Endodermal cell (in vitro differentiated cells): ENCODE results near the gene SLC16A9. TPM values are rescaled to one million over a fixed set of nuclear protein-coding genes. Genes with fewer than 3 reads are reported as not detected.
A peak's percentile ranks its signal among the peaks of the same experiment; 100 is the strongest.

Experiments
- DNase-seq: peaks from one replicate; pipeline ENCODE4 v3.0.0-alpha.2; 2017
- H3K27ac ChIP-seq: 2 replicates; pipeline ENCODE4 v1.5.1; 2013; ENCODE audit warnings: mild to moderate bottlenecking, low read depth, low read length, moderate library complexity
- H3K27me3 ChIP-seq: 2 replicates; pipeline ENCODE4 v1.6.1; 2013; ENCODE audit warnings: mild to moderate bottlenecking, low read length, moderate library complexity; ENCODE audit not compliant: insufficient read depth, control insufficient read depth, poor library complexity, severe bottlenecking
- H3K36me3 ChIP-seq: 2 replicates; pipeline ENCODE4 v1.7.0; 2013; ENCODE audit warnings: mild to moderate bottlenecking, low read length, moderate library complexity; ENCODE audit not compliant: control insufficient read depth, insufficient read depth
- H3K4me1 ChIP-seq: one replicate; pipeline ENCODE4 v1.7.0; 2013; ENCODE audit warnings: low read length; ENCODE audit not compliant: control insufficient read depth, insufficient read depth
- H3K4me3 ChIP-seq: 2 replicates; pipeline ENCODE4 v1.5.1; 2013; ENCODE audit warnings: mild to moderate bottlenecking, low read length, moderate library complexity
- H3K9ac ChIP-seq: 2 replicates; pipeline ENCODE4 v1.6.1; 2013; ENCODE audit warnings: mild to moderate bottlenecking, low read length, moderate library complexity; ENCODE audit not compliant: poor library complexity, severe bottlenecking; ENCODE audit errors: extremely low read depth
- H3K9me3 ChIP-seq: 2 replicates; pipeline ENCODE4 v1.6.1; 2013; ENCODE audit warnings: mild to moderate bottlenecking, low read length, moderate library complexity; ENCODE audit not compliant: control insufficient read depth
- H3K27ac Mint-ChIP-seq: 2 replicates; pipeline ENCODE4 v1.8.0; 2020; ENCODE audit warnings: mixed read lengths
- H3K27me3 Mint-ChIP-seq: 2 replicates; pipeline ENCODE4 v1.8.0; 2021; ENCODE audit warnings: mild to moderate bottlenecking, mixed read lengths; ENCODE audit not compliant: insufficient read depth
- H3K36me3 Mint-ChIP-seq: 2 replicates; pipeline ENCODE4 v1.8.0; 2020; ENCODE audit warnings: low read depth, mixed read lengths
- H3K4me1 Mint-ChIP-seq: 2 replicates; pipeline ENCODE4 v1.8.0; 2020; ENCODE audit warnings: mixed read lengths
- H3K4me3 Mint-ChIP-seq: 2 replicates; pipeline ENCODE4 v1.8.0; 2020; ENCODE audit warnings: mild to moderate bottlenecking, moderate library complexity, mixed read lengths
- H3K9me3 Mint-ChIP-seq: 2 replicates; pipeline ENCODE4 v1.8.0; 2020; ENCODE audit warnings: mild to moderate bottlenecking, mixed read lengths
- CTCF ChIP-seq: fragments of 200-600 bp; sonication (generic); conservative IDR thresholded peaks from 2 replicates; pipeline ENCODE4 v1.5.0; 2021; ENCODE audit warnings: antibody characterized with exemption, mild to moderate bottlenecking
- WGBS, 2 experiments: methylation state at CpG; one replicate each; pipeline versions ENCODE4 v1.1.5 to v1.1.7; 2013; ENCODE audit warnings: missing lambda C conversion rate in 2 of 2, mixed read lengths in 1 of 2; ENCODE audit not compliant: insufficient coverage in 1 of 2, insufficient read length in 1 of 2; 5-methylcytosine and 5-hydroxymethylcytosine counted together
- total RNA-seq, 2 donors: library from RNA; stranded (reverse); fragmentation: NEBNext Ultra II Directional in 1 of 2; extraction: Animal tissue kit (Norgen Biotek cat#: 25700) in 1 of 2; gene quantifications; 2 replicates in 1 of 2; 3 replicates in 1 of 2; pipeline ENCODE4 v1.2.1, GENCODE V29; 2021

Gene SLC16A9
- total RNA-seq, 2 donors from 2014 or later, result 4.9 to 19.3 TPM

GRCh38 chr10:59704630-59705029 is 5.0 kb downstream of the SLC16A9 start:
- Histone ChIP-seq H3K9me3 (no peaks in the 10 kb centered on the region), H3K4me1 (peaks cover 9% of the 10 kb centered on the region), H3K27ac (no peak overlapping the region), H3K27me3 (peaks cover 11% of the 10 kb centered on the region), H3K9ac (no peak overlapping the region), H3K4me3 (no peak overlapping the region), H3K36me3 (no peaks in the 10 kb centered on the region)
- no peak for TF ChIP-seq CTCF
- no peak overlapping the region for H3K4me3 Mint-ChIP-seq
- H3K4me1 Mint-ChIP-seq, result peaks cover 19% of the 10 kb centered on the region
- H3K9me3 Mint-ChIP-seq, result no peaks in the 10 kb centered on the region
- peaks cover 3% of the 10 kb centered on the region for H3K36me3 Mint-ChIP-seq
- no peak overlapping the region for H3K27ac Mint-ChIP-seq
- WGBS, 2 experiments, result 100% methylated on average over 2 of the region's 2 CpGs
- DNase-seq, result no peak
- peaks cover 26% of the 10 kb centered on the region for H3K27me3 Mint-ChIP-seq

GRCh38 chr10:59702347-59702746 is 7.3 kb downstream of the SLC16A9 start:
- no peak for TF ChIP-seq CTCF
- peaks cover 3% of the 10 kb centered on the region for H3K36me3 Mint-ChIP-seq

DNA sequence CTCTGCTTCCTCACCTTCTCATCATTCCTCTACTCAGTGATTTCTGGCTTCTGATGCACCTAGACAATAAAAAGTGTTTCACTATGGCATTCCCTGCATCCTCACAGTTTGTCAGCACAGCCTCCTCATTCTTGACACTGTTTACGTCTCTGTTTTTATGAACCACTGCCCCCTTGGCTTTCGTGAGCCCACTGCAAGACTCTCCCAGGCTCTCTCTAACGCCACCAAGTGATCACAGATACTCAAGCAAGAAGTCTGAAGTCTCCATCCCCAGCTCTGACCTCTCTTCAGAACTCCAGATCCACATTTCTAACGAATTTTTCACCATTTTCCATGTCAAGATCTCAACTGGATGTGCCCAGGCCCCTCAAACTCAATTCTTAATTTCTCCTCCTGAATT is 8.9 kb downstream of the SLC16A9 start:
- 64 to 65% methylated on average over 4 of the region's 4 CpGs for WGBS, 2 experiments
- H3K27me3 ChIP-seq, result no peaks in the 10 kb centered on the region
- H3K4me3 ChIP-seq, result no peak overlapping the region
- H3K4me1 ChIP-seq, result peaks cover 9% of the 10 kb centered on the region
- H3K36me3 ChIP-seq, result no peaks in the 10 kb centered on the region
- H3K27ac Mint-ChIP-seq, result no peak overlapping the region
- H3K4me3 Mint-ChIP-seq, result no peak overlapping the region
- no peaks in the 10 kb centered on the region for H3K9me3 Mint-ChIP-seq
- H3K4me1 Mint-ChIP-seq, result peaks cover 15% of the 10 kb centered on the region
- H3K9me3 ChIP-seq, result no peaks in the 10 kb centered on the region
- H3K27ac ChIP-seq, result no peak overlapping the region
- H3K9ac ChIP-seq, result no peak overlapping the region
- H3K36me3 Mint-ChIP-seq, result peaks cover 3% of the 10 kb centered on the region
- DNase-seq, result peak; percentile 79
- TF ChIP-seq CTCF, result peak; percentile 73
- H3K27me3 Mint-ChIP-seq, result no peaks in the 10 kb centered on the region

More at GRCh38 chr10:59702347-59702746, 7.3 kb downstream of the SLC16A9 start:
- Histone ChIP-seq H3K9me3 (no peaks in the 10 kb centered on the region), H3K4me1 (peaks cover 9% of the 10 kb centered on the region), H3K36me3 (no peaks in the 10 kb centered on the region), H3K9ac (no peak overlapping the region), H3K27me3 (no peaks in the 10 kb centered on the region), H3K27ac (no peak overlapping the region), H3K4me3 (no peak overlapping the region)
- no peak for DNase-seq
- peaks cover 7% of the 10 kb centered on the region for H3K27me3 Mint-ChIP-seq
- no peaks in the 10 kb centered on the region for H3K9me3 Mint-ChIP-seq
- H3K4me1 Mint-ChIP-seq, result peaks cover 19% of the 10 kb centered on the region
- WGBS, 2 experiments, result 76 to 86% methylated on average over 4 of the region's 4 CpGs
- no peak overlapping the region for H3K27ac Mint-ChIP-seq
- no peak overlapping the region for H3K4me3 Mint-ChIP-seq
